Activated CD4-positive, alpha-beta T cell treated with anti-CD3 and anti-CD28 coated beads, Interleukin-2, Interleukin-6, amounts not matched to agents 100 ng/mL and 50 ng/mL, durations not matched to agents 16 hours and 8 hours (primary cell): ENCODE results near the gene PRDM10.
"Not testable (repeated sequence)": the region's sequence is repeated elsewhere in the genome, so short reads cannot be mapped to it uniquely, and the experiment has no call there.

Source experiments
- DNase-seq: peaks from one replicate; pipeline ENCODE4 v3.0.0-alpha.2; 2020

Gene PRDM10

GRCh38 chr11:129888451-129888850 is 114.2 kb downstream of the PRDM10 start:
- DNase-seq = peak; percentile 51

GRCh38 chr11:129885381-129885780 is 117.3 kb downstream of the PRDM10 start:
- DNase-seq = no peak

DNA sequence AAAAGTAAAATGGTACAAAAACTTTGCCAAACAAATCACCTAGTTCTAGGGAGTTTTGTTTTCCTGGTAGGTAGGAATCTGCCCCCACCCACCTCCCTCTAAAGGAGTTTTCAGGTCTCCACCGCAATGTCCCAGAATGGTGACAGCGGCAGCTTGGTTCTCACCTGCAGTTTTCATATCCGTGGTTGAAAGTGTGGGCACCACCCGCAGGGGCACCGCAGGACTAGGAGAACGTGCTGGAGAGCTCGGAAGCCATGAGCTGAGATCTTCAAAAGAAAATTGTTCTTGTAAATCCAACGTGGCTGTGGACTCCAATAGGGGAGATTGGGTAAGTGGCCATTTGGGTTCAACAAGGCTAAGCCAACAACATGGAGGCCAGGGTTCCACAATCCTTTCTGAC is 118.1 kb downstream of the PRDM10 start:
- no peak for DNase-seq

- peak; percentile 48 for DNase-seq
Observed at GRCh38 chr11:129881570-129882170, 121.0 kb downstream of the PRDM10 start.

DNA sequence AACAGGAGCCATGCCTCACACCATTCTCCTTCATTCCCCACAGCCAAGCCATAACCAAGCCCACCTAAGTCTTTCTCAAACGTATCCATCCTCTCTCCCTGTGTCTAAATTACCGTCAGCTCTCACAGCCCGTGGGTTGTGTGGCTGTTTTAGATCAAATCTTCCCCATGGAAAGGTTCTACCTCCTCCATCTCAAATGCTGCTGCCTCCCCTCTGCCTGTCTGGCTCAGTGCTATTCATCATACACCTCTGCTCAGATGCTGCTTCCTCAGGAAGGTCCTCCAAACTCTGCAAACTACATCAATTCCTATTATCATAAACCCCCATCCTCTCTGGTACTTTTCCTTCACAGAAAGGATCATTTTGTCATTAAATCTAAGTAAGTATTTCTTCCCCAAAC is 122.3 kb downstream of the PRDM10 start:
- DNase-seq = no peak

- DNase-seq = no peak
Observed at GRCh38 chr11:129871914-129872313, 130.7 kb downstream of the PRDM10 start.

GRCh38 chr11:129868626-129869025 is 134.0 kb downstream of the PRDM10 start:
- not testable (repeated sequence) for DNase-seq

GRCh38 chr11:129866311-129866710 is 136.3 kb downstream of the PRDM10 start:
- no peak for DNase-seq

DNA sequence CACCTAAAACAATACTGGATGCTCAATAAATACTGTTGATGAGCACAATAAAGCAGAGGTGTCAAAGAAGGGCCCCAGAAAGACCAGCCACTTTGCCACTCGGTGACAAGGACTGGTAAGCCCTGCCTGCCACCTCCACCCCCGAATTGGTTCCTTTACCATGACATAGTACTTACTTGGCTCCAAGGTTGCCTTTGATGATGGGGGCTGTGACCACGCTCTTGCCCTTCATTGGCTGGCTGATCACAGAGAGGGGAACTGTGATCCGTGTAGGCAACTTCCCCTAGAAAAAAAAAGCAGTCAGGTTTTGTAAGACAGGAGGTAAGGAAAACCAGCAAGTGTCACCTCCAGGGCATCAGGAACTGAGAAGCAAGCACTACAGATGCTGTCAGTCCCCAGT is 136.9 kb downstream of the PRDM10 start:
- DNase-seq = no peak

GRCh38 chr11:129864811-129865210 is 137.8 kb downstream of the PRDM10 start:
- no peak for DNase-seq

GRCh38 chr11:129861702-129862522 is 140.7 kb downstream of the PRDM10 start:
- DNase-seq = no peak

DNA sequence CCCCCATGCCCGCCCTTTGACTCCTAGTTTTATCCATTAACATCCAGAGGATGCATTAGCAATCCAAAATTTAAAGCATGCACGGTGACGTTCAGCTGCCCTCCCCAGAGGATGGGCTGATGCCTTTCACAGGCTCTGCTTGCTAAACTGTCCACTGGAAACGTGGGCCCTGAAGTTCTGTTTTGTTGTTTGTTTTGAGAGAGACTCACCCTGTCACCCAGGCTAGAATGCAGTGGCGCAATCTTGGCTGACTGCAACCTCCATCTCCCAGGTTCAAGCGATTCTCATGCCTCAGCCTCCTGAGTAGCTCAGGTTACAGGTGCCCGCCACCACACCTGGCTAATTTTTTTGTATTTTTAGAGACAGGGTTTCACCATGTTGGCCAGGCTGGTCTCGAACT is 146.6 kb downstream of the PRDM10 start:
- DNase-seq = no peak

DNA sequence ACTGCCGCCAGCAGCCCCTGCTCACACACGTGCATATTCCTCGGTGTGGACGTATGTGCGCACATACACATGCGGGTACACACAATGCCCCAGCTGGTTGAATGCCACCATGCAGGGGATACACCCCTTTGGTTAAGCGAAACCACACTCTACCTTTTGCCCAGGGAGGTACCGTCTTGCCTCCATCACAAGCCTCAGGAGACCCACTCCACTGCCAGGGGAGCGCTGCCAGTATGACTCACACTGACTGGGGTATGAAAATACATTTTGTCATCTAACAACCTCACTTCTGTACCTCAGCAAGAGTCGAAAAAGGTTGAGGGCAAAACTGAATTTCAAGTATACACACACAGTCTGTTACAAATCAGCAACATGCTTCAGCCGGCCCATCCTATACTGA is 147.5 kb downstream of the PRDM10 start:
- DNase-seq = no peak

GRCh38 chr11:129854232-129854805 is 148.3 kb downstream of the PRDM10 start:
- no peak for DNase-seq

- peak; percentile 45 for DNase-seq
Observed at GRCh38 chr11:129853518-129854231, 149.0 kb downstream of the PRDM10 start.

DNA sequence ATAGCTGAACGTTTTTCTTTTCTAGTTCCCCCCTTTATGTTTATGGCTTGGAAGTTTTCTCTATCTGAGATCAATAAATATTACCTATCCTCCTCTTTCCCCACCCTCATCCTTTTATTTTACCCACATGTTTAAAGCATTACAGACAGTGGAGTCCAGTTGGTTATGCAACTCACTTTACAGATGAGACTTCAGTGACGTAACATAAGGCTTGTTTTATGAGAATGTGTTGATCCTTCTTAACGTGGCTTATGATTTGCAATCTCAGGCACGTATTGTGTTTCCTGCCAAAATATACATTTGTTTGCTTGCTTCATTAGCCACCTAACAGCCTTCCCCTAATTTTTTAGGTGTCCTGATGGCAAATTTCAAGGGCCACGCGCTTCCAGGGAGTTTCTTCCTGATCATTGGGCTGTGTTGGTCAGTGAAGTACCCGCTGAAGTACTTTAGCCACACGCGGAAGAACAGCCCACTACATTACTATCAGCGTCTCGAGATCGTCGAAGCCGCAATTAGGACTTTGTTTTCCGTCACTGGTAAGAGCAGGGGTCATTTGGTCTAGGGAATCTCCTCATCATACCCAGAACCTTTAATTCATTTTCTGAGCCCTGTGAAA is 150.4 kb downstream of the PRDM10 start:
- DNase-seq = no peak
